Measurements from ENCODE around the gene GSDME.

DNA sequence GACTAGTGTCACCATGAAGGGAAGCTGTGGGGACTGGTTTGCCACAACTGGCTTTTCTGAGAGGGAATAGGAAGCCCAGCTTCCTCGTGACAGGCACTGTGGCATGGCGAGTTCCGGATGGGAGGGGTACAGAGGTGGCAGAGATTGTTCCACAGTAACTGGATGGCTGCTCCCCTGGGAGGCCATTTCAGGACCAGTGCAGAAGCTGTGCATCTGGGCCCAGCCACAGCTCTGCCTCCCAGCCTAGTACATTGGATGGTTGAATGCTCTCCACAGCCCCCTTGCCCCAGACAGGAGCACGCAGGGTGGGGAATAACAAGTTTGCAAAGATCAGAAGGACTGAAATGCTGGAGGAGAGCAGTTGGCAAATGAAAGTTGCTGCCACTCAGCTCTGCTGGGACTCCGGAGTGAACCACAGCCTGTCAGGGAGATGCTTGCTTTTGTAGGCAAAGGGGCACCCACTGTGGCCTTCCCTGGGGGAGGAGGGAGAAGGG lies 51.8 kb downstream of the GSDME start:
- TF ChIP-seq, protein P1, sequence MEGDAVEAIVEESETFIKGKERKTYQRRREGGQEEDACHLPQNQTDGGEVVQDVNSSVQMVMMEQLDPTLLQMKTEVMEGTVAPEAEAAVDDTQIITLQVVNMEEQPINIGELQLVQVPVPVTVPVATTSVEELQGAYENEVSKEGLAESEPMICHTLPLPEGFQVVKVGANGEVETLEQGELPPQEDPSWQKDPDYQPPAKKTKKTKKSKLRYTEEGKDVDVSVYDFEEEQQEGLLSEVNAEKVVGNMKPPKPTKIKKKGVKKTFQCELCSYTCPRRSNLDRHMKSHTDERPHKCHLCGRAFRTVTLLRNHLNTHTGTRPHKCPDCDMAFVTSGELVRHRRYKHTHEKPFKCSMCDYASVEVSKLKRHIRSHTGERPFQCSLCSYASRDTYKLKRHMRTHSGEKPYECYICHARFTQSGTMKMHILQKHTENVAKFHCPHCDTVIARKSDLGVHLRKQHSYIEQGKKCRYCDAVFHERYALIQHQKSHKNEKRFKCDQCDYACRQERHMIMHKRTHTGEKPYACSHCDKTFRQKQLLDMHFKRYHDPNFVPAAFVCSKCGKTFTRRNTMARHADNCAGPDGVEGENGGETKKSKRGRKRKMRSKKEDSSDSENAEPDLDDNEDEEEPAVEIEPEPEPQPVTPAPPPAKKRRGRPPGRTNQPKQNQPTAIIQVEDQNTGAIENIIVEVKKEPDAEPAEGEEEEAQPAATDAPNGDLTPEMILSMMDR (IDR thresholded peaks at IDR 0.05) = no peak
- no peak for TF ChIP-seq EP300 (IDR thresholded peaks at IDR 0.05)

Data from upper lobe of left lung (tissue), 4 donors.